ENCODE data around the gene ATXN1. TPM values are rescaled to one million over a fixed set of nuclear protein-coding genes. Genes with fewer than 3 reads are reported as not detected.

Gene ATXN1
- total and polyA plus RNA-seq, 2 of the 13 experiments (the other 11 are each of a cell fraction or from before 2014, with no cell fraction given) = 20.7 to 39.5 TPM

- TF ChIP-seq ZNF644 (CRISPR knock-in tag; IDR thresholded peaks at IDR 0.05; ENCODE audit: low read depth) = peak; percentile 77; the same call in 1 of the 2 replicates
- no peak for TF ChIP-seq SNAI1 (CRISPR knock-in tag; IDR thresholded peaks at IDR 0.05; ENCODE audit: borderline replicate concordance)
These were observed 84.9 kb downstream of the ATXN1 start (continued) for GRCh38 chr6:16676376-16676775.

- Histone ChIP-seq H3K9ac (ENCODE audit: insufficient read depth, low read depth, low read length) (no peak overlapping the region), H3K4me3 (replicated peaks in 1 of 3; ENCODE audit: insufficient read depth in 1 of 3, low read depth in 2 of 3, low read length in 3 of 3) (no peak overlapping the region), H3K79me2 (ENCODE audit: insufficient read depth, low read length) (peaks cover 31% of the 10 kb centered on the region), H3K9me3 (ENCODE audit: low read length) (no peaks in the 10 kb centered on the region), H3K4me2 (ENCODE audit: low read depth, low read length) (no peak overlapping the region), H3K36me3 (replicated peaks in 1 of 2; ENCODE audit: control insufficient read depth in 1 of 2, insufficient read depth in 2 of 2, low read length in 2 of 2) (no peaks in the 10 kb centered on the region), H3K4me1 (ENCODE audit: insufficient read depth, low read length) (peaks cover 78% of the 10 kb centered on the region), H3K27me3 (ENCODE audit: control insufficient read depth in 1 of 2, insufficient read depth in 2 of 2, low read length in 2 of 2) (no peaks in the 10 kb centered on the region), H4K20me1 (ENCODE audit: insufficient read depth, low read length) (no peaks in the 10 kb centered on the region), H2AFZ (ENCODE audit: low read length) (no peak overlapping the region), H3K27ac (ENCODE audit: extremely low read length, insufficient read depth, low read length) (peak overlapping the region; percentile 20)
- ChIA-PET CTCF (ENCODE audit: low intra/inter-chr PET ratio, low total read pairs) (no interaction called here), POLR2A (interaction anchor here (1.4 kb wide), 1 partner anchor 54 kb away, joined by 5 read pairs; no protein-coding TSS in a partner anchor)
- intact Hi-C loops (cut with micrococcal nuclease; ENCODE audit: unreplicated experiment) = no loop called here
- 87% methylated on average over 4 of the region's 4 CpGs for WGBS (ENCODE audit: low lambda C conversion rate)
- no peak for FAIRE-seq
- no TSS peak for BruUV-seq (replicated peaks)
- DNase-seq (ENCODE audit: low spot score) = peak; percentile 35
- TF ChIP-seq ZMAT3 (CRISPR knock-in tag; conservative IDR thresholded peaks at IDR 0.05) (no peak), ZNF253 (CRISPR knock-in tag; IDR thresholded peaks at IDR 0.05; ENCODE audit: borderline replicate concordance) (no peak), MZF1 (CRISPR knock-in tag; IDR thresholded peaks at IDR 0.05; ENCODE audit: borderline replicate concordance) (no peak), MTA3 (CRISPR knock-in tag; IDR thresholded peaks at IDR 0.05) (no peak), SSRP1 (CRISPR knock-in tag; IDR thresholded peaks at IDR 0.05) (no peak), ZNF570 (CRISPR knock-in tag; IDR thresholded peaks at IDR 0.05; ENCODE audit: borderline replicate concordance) (no peak), ZNF274 (CRISPR knock-in tag; IDR thresholded peaks at IDR 0.05) (no peak), TARDBP (CRISPR knock-in tag; IDR thresholded peaks at IDR 0.05) (no peak), ELF3 (CRISPR knock-in tag; IDR thresholded peaks at IDR 0.05) (no peak), MBD4 (IDR thresholded peaks at IDR 0.05; ENCODE audit: borderline replicate concordance, low read length) (no peak)
- 0 out of 3 replicates have a peak, but pooled peaks have one; percentile 23 for ATAC-seq
- in situ Hi-C loops (cut with HindIII; ENCODE audit: extremely low pct_ligation_motif_present, low pct_unique_long_range_greater_than_20kb) = no loop called here
These were observed 86.4 kb downstream of the ATXN1 start for GRCh38 chr6:16674801-16675392.
